ENCODE results near the gene MAMLD1. TPM values are rescaled to one million over a fixed set of nuclear protein-coding genes. Genes with fewer than 3 reads are reported as not detected.

The MAMLD1 gene
- total and polyA plus RNA-seq, 4 donors, result 1.9 to 6.7 (median 2.8) TPM

- TF ChIP-seq CTCF (IDR thresholded peaks at IDR 0.05; ENCODE audit: control extremely low read depth, extremely low read depth), result no peak
- ATAC-seq (ENCODE audit: insufficient read depth, low FRiP score), result no peak
- Histone ChIP-seq H3K9ac (ENCODE audit: insufficient read depth in 1 of 2, low read length in 2 of 2) (peak overlapping the region in 1 of 2 donors; percentile 14), H3K4me3 (no peak overlapping the region), H3K27me3 (ENCODE audit: control insufficient read depth in 3 of 3, insufficient read depth in 3 of 3, low read length in 2 of 3) (peaks cover 0 to 5% (median 3%) of the 10 kb centered on the region in 3 donors), H3K27ac (ENCODE audit: low read depth in 1 of 2, low read length in 1 of 2) (no peak overlapping the region), H3K9me3 (ENCODE audit: control insufficient read depth in 4 of 4, insufficient read depth in 3 of 4, low read length in 3 of 4) (peaks cover 0 to 7% (median 0%) of the 10 kb centered on the region in 4 donors), H3K36me3 (ENCODE audit: control insufficient read depth in 4 of 4, insufficient read depth in 4 of 4, low read length in 4 of 4) (no peaks in the 10 kb centered on the region), H3K4me1 (ENCODE audit: control insufficient read depth in 5 of 5, insufficient read depth in 5 of 5, low read length in 5 of 5) (peaks cover 0 to 15% (median 0%) of the 10 kb centered on the region in 5 donors)
- 5 to 34% methylated on average over 5 of the region's 5 CpGs for WGBS, 2 donors
- DNase-seq, result peak; percentile 32 to 62 (median 58)
Measured at GRCh38 chrX:150366951-150367545, 3.9 kb downstream of the MAMLD1 start.

- Histone ChIP-seq H3K4me1 (ENCODE audit: control insufficient read depth in 5 of 5, insufficient read depth in 5 of 5, low read length in 5 of 5) (peaks cover 0 to 12% (median 0%) of the 10 kb centered on the region in 5 donors), H3K9me3 (ENCODE audit: control insufficient read depth in 4 of 4, insufficient read depth in 3 of 4, low read length in 3 of 4) (peaks cover 0 to 2% (median 0%) of the 10 kb centered on the region in 4 donors), H3K27me3 (ENCODE audit: control insufficient read depth in 3 of 3, insufficient read depth in 3 of 3, low read length in 2 of 3) (peaks cover 0 to 3% (median 0%) of the 10 kb centered on the region in 3 donors), H3K9ac (ENCODE audit: insufficient read depth in 1 of 2, low read length in 2 of 2) (no peak overlapping the region), H3K4me3 (no peak overlapping the region), H3K27ac (ENCODE audit: low read depth in 1 of 2, low read length in 1 of 2) (no peak overlapping the region), H3K36me3 (ENCODE audit: control insufficient read depth in 4 of 4, insufficient read depth in 4 of 4, low read length in 4 of 4) (no peaks in the 10 kb centered on the region)
- WGBS, 2 donors, result 63 to 71% methylated on average over 4 to 5 of the region's 5 CpGs
- no peak for ATAC-seq (ENCODE audit: insufficient read depth, low FRiP score)
- TF ChIP-seq CTCF (IDR thresholded peaks at IDR 0.05; ENCODE audit: control extremely low read depth, extremely low read depth), result no peak
- no peak for DNase-seq
Measured at GRCh38 chrX:150370589-150371312, 7.6 kb downstream of the MAMLD1 start.

- Histone ChIP-seq H3K4me1 (ENCODE audit: control insufficient read depth in 5 of 5, insufficient read depth in 5 of 5, low read length in 5 of 5) (peaks cover 0 to 4% (median 0%) of the 10 kb centered on the region in 5 donors), H3K4me3 (no peak overlapping the region), H3K27ac (ENCODE audit: low read depth in 1 of 2, low read length in 1 of 2) (no peak overlapping the region), H3K9ac (ENCODE audit: insufficient read depth in 1 of 2, low read length in 2 of 2) (no peak overlapping the region), H3K36me3 (ENCODE audit: control insufficient read depth in 4 of 4, insufficient read depth in 4 of 4, low read length in 4 of 4) (no peaks in the 10 kb centered on the region), H3K27me3 (ENCODE audit: control insufficient read depth in 3 of 3, insufficient read depth in 3 of 3, low read length in 2 of 3) (peaks cover 0 to 3% (median 0%) of the 10 kb centered on the region in 3 donors), H3K9me3 (ENCODE audit: control insufficient read depth in 4 of 4, insufficient read depth in 3 of 4, low read length in 3 of 4) (peaks cover 0 to 2% (median 0%) of the 10 kb centered on the region in 4 donors)
- DNase-seq, result no peak
- TF ChIP-seq CTCF (IDR thresholded peaks at IDR 0.05; ENCODE audit: control extremely low read depth, extremely low read depth), result no peak
- ATAC-seq (ENCODE audit: insufficient read depth, low FRiP score), result no peak
- WGBS, 2 donors, result 74 to 90% methylated on average over 6 of the region's 6 CpGs
Measured at GRCh38 chrX:150371877-150372276, 8.8 kb downstream of the MAMLD1 start.

Measured in lung (tissue), 12 donors.